HepG2 (cell line): ENCODE data around the gene CLDN9. TPM values are rescaled to one million over a fixed set of nuclear protein-coding genes. Genes with fewer than 3 reads are reported as not detected.
A peak's percentile ranks its signal among the peaks of the same experiment; 100 is the strongest.

Source experiments
- HES4 ChIP-seq: sonication (generic); formaldehyde crosslinking; IDR thresholded peaks from 2 replicates; pipeline ENCODE4 v1.9.0; 2021; ENCODE audit warnings: mild to moderate bottlenecking, missing genetic modification reagents, borderline replicate concordance
- HINFP ChIP-seq: sonication (generic); formaldehyde crosslinking; IDR thresholded peaks from 2 replicates; pipeline ENCODE4 v1.4.0; 2020; ENCODE audit warnings: low read depth, mild to moderate bottlenecking, missing genetic modification reagents
- KLF9 ChIP-seq: IDR thresholded peaks from 2 replicates; pipeline ENCODE4 v1.6.1; 2016; ENCODE audit warnings: low read depth
- MXD3 ChIP-seq: IDR thresholded peaks from 2 replicates; pipeline ENCODE4 v1.6.1; 2016; ENCODE audit warnings: mild to moderate bottlenecking, missing biosample characterization, missing genetic modification reagents
- POLR2A ChIP-seq, 2 experiments: IDR thresholded peaks; 2 replicates each; pipeline ENCODE4 v1.6.1; 2011; ENCODE audit warnings: low read depth in 2 of 2, low read length in 2 of 2, mild to moderate bottlenecking in 1 of 2, moderate library complexity in 1 of 2; ENCODE audit not compliant: insufficient read depth in 1 of 2
- POLR2G ChIP-seq: fragments of 200-400 bp; formaldehyde crosslinking; IDR thresholded peaks from 2 replicates; pipeline ENCODE4 v1.6.1; 2018; ENCODE audit warnings: mild to moderate bottlenecking, low read depth, low read length, moderate library complexity
- SIN3A ChIP-seq: IDR thresholded peaks from 2 replicates; pipeline ENCODE4 v1.6.1; 2011; ENCODE audit warnings: low read depth, mild to moderate bottlenecking, control low read depth, low read length, borderline replicate concordance
- SUZ12 ChIP-seq: fragments of 150-350 bp; IDR thresholded peaks from 2 replicates; pipeline ENCODE4 v1.6.1; 2014; ENCODE audit warnings: low read depth, low read length
- SYNCRIP ChIP-seq: fragments of 200-400 bp; formaldehyde crosslinking; IDR thresholded peaks from 2 replicates; pipeline ENCODE4 v1.6.1; 2018; ENCODE audit warnings: mild to moderate bottlenecking, low read depth, low read length; ENCODE audit not compliant: insufficient read depth
- TERF1 ChIP-seq: sonication (generic); formaldehyde crosslinking; IDR thresholded peaks from 2 replicates; pipeline ENCODE4 v1.8.0; 2022; ENCODE audit warnings: mild to moderate bottlenecking, missing genetic modification reagents, moderate library complexity
- ZBTB38 ChIP-seq: sonication (generic); formaldehyde crosslinking; IDR thresholded peaks from 2 replicates; pipeline ENCODE4 v1.5.1; 2020; ENCODE audit warnings: mild to moderate bottlenecking, missing genetic modification reagents
- ZBTB39 ChIP-seq: sonication (generic); formaldehyde crosslinking; IDR thresholded peaks from 2 replicates; pipeline ENCODE4 v1.5.0; 2020; ENCODE audit warnings: missing genetic modification reagents
- ZBTB49 ChIP-seq: sonication (generic); formaldehyde crosslinking; IDR thresholded peaks from 2 replicates; pipeline ENCODE4 v1.4.0; 2020; ENCODE audit warnings: missing genetic modification reagents, borderline replicate concordance
- ZNF275 ChIP-seq: sonication (generic); formaldehyde crosslinking; IDR thresholded peaks from 2 replicates; pipeline ENCODE4 v1.8.0; 2022; ENCODE audit warnings: missing genetic modification reagents, mild to moderate bottlenecking, inconsistent platforms, borderline replicate concordance
- ZNF34 ChIP-seq: sonication (generic); formaldehyde crosslinking; IDR thresholded peaks from 2 replicates; pipeline ENCODE4 v1.4.0; 2020; ENCODE audit warnings: mild to moderate bottlenecking, missing genetic modification reagents, borderline replicate concordance
- polyA plus RNA-seq, 8 experiments: library from polyadenylated mRNA; depleted of rRNA in 3 of 8; stranded (reverse) in 7 of 8; unstranded in 1 of 8; fragments of >200 nt; fragmentation: Illumina TruSeq in 4 of 8; extraction: Trizol in 4 of 8; gene quantifications; 2 replicates each; pipeline versions ENCODE4 v1.2.1 to v1.2.3, GENCODE V29; 2011 to 2016; ENCODE audit warnings: low read depth in 4 of 8, missing spikeins in 1 of 8, mixed read lengths in 1 of 8; ENCODE audit not compliant: insufficient read depth in 1 of 8
- total RNA-seq, 5 experiments: library from RNA; depleted of rRNA; stranded (reverse); fragments of >200 nt; fragmentation: Illumina TruSeq; extraction: Trizol; gene quantifications; 2 replicates each; pipeline ENCODE4 v1.2.3, GENCODE V29; 2016; ENCODE audit warnings: low read depth in 1 of 5

The CLDN9 gene
- total and polyA plus RNA-seq, 2 of the 13 experiments (the other 11 are each of a cell fraction or from before 2014, with no cell fraction given) = 0.15 to 0.26 TPM

GRCh38 chr16:3007957-3008689 is 4.6 kb upstream of the CLDN9 start (continued):
- no peak for TF ChIP-seq ZBTB39 (CRISPR knock-in tag)
- 0 out of 2 replicates have a peak, but pooled peaks have one; percentile 30 for TF ChIP-seq SIN3A
- TF ChIP-seq MXD3 (CRISPR knock-in tag) = no peak
- TF ChIP-seq HINFP (CRISPR knock-in tag) = no peak
- TF ChIP-seq POLR2G = peak; percentile 16; the same call in 1 of the 2 replicates
- no peak for TF ChIP-seq KLF9 (CRISPR knock-in tag)
- no peak for TF ChIP-seq ZNF34 (CRISPR knock-in tag)
- no peak for TF ChIP-seq SYNCRIP
- TF ChIP-seq ZNF275 (CRISPR knock-in tag) = no peak
- TF ChIP-seq ZBTB38 (CRISPR knock-in tag) = 0 out of 2 replicates have a peak, but pooled peaks have one; percentile 17
- TF ChIP-seq POLR2A (IDR thresholded peaks at IDR 0.05; ENCODE audit: insufficient read depth in 1 of 2, low read depth in 2 of 2, low read length in 2 of 2) = no peak
- no peak for TF ChIP-seq TERF1 (CRISPR knock-in tag)
- TF ChIP-seq SUZ12 = no peak
- no peak for TF ChIP-seq ZBTB49 (CRISPR knock-in tag)
- TF ChIP-seq HES4 (CRISPR knock-in tag) = no peak
